ENCODE results near the gene NOS3.

NOS3 gene

GRCh38 chr7:151060416-151061212 is 69.8 kb downstream of the NOS3 start:
- no peak for DNase-seq

- no peak for DNase-seq
These were observed 70.6 kb downstream of the NOS3 start for GRCh38 chr7:151061213-151062110.

GRCh38 chr7:151062111-151062398 is 71.2 kb downstream of the NOS3 start:
- no peak for DNase-seq

- DNase-seq = no peak
These were observed 71.8 kb downstream of the NOS3 start for GRCh38 chr7:151062399-151063211.

- DNase-seq = no peak
These were observed 72.4 kb downstream of the NOS3 start for GRCh38 chr7:151063212-151063561.
